ENCODE results near the gene GPAT2.
"Not testable (repeated sequence)": the region's sequence is repeated elsewhere in the genome, so short reads cannot be mapped to it uniquely, and the experiment has no call there.

Gene GPAT2

DNA sequence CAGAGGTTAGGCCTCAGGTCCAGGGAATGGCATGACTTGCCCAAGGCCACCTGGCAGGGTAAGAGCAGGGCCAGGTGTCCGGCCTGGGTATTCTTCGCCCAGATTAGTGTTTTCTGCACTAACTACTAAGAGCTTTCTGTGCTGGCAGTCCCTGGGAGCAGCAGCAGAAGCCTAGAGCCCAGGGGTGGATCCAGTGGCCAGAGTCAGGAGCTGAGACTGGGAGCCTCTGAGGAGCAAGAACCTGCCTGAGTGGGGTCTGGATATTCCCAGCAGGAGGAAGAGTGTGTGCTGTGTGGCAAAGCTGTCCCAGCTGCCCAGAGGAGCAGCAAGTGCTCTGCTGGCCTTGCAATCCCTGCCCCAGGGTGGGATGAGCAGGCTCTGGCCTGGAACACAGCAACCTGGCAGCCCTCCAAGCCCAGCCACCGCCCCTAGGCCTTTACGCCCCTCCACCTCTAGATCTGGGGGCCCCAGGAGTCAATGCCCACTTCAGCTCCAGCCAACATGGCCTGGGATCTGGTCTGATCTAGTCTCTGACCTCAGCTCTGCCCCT lies 30.7 kb upstream of the GPAT2 start:
- DNase-seq: no peak

DNA sequence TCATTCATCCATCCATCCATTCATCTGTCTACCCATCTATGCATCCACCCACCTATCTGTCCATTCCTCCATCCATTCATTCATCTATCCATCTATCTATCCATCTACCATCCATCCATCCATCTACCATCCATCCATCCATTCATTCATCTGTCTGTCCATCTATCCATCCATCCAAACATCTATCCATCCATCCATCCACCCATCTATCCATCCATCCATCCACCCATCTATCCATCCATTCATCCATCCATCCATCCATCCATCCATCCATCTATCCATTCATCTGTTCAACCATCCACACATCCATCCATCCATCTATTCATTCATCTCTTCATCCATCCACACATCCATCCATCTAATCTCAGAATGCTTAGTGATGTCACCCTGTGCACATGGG lies 30.0 kb upstream of the GPAT2 start:
- not testable (repeated sequence) for DNase-seq

DNA sequence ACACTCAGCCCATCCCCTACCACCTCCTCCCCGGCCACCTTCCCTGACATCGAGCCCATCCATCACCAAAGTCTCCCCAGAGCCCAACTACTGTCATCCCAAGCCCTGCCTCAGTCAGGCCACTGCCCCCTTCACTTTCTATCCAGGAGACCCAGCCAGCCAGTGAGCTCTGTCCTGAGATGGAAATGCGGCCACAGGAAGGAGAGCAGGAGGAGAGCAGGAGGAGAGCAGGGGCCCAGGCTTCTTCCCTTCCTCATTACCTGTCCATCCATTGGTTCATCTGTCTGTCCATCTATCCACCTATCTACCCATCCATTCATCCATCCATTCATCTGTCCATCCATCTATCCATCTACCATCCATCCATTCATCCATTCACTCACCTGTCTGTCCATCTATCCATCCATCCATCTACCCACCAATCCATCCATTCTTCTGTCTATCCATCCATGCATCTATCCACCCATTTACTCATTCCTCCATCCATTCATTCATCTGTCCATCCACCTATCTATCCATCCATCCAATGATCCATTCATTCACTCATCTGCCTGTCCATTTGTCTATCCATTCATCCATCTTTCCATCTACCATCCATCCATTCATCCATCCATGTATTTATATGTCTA lies 29.4 kb upstream of the GPAT2 start:
- DNase-seq: not testable (repeated sequence)

DNA sequence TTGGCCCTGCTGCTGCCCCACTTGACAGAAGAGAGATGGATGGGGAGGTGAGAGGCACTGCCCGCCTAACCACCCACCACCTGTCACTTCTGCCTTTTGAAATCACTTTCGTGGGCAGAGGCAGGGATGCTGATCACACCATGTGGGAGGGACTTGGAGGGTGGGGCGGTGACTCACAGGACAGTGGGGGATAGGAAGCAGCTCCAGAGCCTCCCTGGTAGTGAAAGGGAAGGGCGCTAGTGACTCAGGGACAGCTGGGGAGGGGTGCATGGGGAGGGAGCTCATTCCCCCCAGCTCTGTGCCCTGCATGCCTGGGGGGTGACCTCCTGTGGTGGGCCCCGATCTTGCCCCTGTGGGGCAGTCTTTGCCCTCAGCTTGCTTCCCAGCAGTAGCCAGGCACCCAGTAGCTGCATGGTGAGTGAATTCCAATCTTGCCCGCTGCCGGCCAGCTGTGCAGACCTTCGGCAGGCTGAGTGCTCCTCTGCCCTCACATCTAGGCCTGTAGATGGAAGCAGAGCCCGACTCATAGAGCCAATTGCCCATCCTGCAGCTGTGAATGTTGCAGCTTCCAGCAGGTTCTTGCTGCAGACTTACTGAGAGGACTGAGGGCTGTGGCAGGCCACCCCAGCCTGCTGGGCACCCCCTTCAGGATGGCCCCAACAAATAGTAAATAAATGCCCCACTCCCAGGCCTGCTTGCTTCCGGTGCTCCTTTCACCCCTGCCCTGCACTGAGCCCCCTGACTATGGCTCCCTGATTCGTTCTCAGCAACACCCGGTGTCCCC lies 28.6 kb upstream of the GPAT2 start:
- peak; percentile 15 to 19 for DNase-seq

DNA sequence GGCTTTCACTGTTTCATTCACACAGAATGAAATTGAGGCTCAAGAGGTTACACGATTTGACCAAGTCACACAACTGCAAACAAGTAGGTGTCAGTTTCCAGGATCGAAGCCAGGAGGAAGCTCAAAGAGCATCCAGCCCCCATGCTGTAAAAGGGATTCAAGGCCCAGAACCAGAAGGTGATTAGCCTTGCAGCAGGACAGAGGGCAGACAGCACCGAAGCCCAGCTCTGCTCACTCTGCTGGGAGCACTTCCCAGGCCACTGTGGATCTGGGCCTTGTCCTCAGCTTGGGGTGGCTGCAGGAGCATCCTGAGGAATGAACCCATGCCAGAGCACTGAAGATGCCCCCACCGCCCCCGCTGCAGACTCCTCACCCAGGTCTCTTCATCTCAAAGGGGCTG lies 27.8 kb upstream of the GPAT2 start:
- DNase-seq: not testable (repeated sequence)

DNA sequence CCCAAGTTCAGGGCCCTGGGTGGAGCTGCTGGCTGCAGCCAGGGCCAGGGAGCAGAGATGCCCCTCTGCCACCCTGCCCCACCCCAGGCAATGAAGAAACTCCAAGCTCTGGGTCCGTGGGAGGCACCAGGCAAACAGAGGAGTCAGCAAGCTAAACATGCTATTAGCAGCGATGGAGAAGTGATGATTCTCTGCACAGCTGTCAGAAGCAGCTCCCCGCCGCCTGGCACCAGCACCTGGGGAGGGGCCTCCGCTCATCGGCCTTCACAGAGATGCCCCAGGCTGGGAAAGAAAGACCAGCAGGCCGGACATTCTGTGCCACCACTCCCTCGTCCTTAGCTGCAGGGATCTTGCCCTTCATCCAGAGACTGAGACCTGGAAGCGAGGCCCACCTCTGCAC lies 27.2 kb upstream of the GPAT2 start:
- DNase-seq: not testable (repeated sequence)

DNA sequence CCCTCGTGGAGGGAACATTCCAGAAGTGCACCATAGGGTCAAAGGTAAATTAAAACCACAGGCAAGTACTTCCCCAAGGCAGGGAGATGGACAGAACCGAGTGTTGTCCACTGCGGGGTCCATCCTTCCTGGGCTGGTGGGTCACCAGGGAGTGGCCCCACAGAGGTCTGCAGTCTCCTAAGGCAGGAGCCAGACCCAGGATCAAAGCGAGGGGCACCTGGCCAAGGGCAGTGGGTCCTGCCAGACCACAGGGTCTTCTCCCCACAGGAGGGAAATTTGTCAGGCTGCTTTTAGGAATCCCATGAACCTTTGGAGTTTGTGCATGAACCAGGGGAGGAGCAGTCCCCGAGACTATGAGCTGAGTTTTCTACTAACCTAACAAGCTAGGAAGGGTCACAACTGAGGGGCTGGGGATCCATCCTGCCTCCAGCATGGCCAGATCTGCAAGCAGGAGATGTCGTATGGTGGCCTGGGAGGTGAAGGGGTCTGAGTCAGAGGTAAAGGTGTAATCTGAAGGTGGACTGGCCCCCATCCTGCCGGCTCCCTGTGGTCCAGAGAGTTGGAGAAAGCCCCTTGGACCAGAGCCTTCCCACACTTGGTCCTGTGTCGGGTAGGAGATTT lies 26.6 kb upstream of the GPAT2 start:
- not testable (repeated sequence) for DNase-seq

DNA sequence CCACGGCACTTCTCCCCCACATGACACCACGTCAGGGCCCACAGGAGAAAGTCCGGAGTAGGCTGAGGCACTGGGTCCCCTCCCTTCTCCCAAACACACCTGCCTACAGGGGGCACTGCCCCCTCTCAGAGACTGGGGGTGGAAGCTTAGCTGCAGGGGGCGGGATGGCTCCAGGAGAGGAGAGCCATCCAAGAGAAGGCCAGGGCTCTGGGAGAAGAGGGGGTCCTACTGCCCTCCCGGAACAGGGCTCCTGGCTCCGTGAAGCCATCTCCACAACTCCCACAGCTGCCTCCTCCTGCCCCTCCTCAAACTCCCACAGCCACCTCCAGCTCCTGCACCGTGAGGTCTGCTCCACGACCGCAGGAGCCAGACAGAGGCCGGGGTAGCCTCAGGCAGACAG lies 25.6 kb upstream of the GPAT2 start:
- DNase-seq: not testable (repeated sequence)

DNA sequence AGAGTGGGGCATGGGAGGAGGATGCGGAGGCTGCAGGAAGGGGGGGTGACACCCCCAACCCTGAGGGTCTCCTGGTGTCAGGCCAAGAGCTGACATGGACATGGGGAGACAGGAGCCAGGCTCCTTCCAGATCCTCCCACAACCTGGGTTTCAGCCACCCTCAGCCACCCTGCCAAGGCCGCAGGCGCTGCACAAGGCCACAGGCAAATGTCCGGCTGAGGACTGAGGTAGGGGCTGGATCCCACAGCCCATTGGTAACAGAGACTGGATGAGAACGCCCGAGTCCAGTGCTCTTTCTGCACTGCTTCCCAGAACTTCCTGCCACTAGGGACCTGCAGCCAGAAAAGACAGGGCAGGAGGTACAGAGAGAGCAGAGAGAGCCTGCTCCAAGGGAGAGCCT lies 24.7 kb upstream of the GPAT2 start:
- DNase-seq: not testable (repeated sequence)

DNA sequence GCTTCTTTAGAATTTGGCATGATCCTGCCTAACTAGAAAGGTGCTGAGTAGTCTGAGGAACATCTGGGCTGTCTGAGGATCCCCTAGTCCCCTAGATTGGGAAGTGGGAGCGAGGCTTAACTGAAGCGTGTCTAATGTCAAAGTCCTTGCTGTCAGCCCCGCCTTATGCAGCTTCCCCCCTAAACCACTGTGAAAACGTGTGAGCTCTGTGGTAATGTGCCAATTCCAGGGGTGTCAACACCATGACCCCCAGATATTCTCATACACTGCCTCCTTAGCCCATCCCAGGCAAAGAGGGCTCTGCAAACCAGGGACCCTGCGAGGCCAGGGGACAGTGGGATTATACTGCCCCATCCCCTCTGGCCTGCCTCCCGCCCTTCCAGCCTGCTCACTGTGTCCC lies 21.1 kb upstream of the GPAT2 start:
- DNase-seq: not testable (repeated sequence)

DNA sequence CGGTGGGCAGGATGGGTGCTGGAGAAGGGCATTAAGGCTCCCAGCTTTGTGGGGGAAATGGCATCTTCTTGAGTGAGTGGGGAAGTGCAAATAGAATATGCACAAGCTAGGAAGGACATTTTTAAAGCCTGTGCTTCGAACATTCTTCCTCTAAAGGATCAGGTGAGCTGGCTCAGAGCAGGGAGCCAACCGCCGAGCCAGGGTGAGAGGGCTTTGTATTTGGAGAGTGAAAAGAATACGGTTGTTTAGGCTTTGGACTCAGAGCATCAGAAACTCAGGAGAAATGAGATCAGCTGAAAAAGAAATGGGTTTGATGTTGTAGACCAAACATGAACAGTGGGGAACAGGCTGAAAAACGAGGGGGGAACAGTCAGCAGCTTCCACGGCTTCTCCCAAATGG lies 19.8 kb upstream of the GPAT2 start:
- DNase-seq: not testable (repeated sequence)

DNA sequence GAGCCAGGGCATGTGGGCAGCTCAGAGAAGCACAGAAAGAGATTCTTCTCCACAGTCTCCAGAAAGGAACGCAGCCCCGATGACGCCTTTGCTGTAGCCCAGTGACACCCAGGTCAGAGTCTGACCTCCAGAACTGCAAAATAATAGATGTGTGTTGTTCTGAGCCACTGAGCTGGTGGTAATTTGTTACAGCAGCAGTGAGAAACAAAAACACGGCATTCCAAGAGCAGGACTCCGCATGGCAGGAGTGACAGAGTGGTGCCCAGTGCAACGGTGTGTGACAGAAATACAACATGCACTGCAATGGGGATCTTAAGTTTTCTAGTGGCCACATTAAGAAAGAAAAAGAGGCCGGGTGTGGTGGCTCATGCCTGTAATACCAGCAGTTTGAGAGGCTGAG lies 18.7 kb upstream of the GPAT2 start:
- DNase-seq: not testable (repeated sequence)

DNA sequence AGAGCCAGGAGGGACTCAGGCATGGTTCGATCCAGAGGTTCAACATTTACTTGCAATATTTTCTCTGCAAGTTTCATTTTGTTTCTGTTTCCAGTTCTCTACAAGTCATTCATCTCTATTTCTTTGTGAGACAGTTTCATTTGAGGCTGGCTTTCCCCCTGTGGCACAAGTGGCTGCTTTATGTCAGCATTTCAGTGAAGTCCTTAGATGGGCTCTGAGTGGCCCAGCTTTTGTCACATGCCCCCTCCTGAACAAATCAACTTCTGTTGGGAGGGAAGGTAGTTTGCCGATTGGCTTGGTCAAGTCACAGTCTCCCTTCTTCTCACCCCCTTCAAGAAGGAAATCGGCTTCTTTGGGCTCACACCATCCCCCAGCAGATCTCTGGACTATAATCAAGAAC lies 17.9 kb upstream of the GPAT2 start:
- not testable (repeated sequence) for DNase-seq

DNA sequence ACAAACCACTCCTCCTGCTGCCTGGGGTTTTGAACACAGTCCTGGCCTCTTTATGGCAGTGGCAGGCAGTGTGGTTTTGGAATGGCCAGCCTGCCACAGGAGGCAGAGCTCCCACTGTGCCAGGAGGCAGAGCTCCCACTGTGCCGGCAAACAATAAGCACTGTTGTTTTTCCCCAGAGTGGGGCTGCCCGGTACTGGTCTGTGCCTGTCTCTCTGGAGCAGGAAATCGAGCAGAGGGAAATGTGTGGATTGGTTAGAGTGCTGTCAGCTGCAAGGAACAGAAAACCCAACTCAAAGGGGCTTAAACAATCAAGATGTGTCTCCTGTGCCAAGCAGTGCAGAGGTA lies 15.2 kb upstream of the GPAT2 start:
- DNase-seq: not testable (repeated sequence)

DNA sequence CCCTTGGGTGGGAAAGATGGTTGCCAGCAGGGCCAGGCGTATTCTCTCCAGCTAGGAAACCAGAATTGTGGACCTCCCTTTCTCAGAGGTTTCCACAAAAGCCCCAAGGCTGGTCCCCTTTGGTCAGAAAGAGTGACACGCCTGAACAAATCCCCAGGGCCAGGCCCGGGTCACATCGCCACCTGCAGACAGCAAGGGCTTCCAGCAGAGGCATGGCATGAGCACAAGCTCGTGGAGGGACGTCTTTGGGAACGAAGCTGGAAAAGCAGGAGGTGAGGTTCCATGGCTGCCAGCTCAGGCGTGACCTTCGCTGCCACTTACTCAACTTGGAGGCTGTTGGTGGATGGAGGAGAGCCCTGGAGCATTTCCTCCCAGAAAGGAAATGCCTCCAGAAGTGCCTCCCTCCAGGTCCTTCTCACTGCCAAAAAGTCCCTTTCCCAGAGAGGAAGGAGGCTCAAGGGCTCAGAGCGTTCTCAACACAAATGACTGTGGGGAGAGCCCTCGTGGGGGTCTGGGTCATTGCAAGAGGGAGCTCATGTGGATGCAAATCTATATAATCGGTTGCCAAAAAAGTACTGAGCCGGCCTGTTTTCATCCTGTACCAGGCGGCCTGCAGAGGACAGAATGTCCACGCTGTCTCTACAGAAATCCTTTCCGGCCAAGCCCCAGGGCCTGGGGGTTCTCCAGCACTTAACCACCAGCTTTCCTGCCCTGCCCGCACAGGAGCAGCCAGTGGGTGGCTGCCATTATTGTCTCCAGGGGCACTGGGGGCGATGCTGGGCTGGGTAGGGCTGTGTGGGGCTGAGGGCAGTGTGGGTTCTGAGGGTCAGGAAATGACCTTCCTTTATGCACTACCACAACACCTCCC lies 14.6 kb upstream of the GPAT2 start:
- not testable (repeated sequence) for DNase-seq

DNA sequence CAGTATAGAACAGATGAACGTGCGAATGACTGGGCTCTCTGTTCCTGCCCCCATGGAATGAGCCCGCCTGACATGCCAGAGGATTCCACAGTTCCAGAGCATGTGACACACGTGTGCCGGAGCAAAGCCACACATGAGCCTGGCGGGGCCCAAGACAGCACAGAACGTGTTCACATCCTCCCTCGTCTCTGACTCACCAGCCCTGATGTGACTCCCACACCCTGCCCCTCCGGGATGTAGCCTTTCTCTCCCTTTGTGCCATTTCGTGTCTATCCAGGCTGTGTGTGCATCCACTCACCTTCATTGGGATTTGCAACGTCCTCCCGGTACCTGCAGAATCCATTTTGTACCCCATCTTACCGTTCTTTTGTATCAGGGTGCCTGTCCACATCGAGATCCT lies 838 bp upstream of the GPAT2 start:
- DNase-seq: not testable (repeated sequence)

DNA sequence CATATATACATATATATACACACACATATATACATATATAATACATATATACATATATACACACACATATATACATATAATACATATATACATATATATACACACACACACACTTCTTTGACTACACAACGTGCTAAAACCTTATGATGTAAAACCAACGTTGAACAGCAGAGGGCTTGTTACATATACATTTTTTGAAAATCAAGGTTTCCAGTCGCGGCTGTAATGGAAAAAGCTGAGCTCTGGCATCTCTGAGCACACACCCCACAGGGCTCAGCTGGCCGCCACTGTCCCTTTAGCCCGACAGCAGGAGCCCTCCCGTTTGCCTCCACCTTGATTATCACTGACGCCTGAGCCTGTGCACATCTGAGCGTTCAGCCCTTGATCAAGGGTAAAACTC lies 719 bp downstream of the GPAT2 start:
- DNase-seq: not testable (repeated sequence)

DNA sequence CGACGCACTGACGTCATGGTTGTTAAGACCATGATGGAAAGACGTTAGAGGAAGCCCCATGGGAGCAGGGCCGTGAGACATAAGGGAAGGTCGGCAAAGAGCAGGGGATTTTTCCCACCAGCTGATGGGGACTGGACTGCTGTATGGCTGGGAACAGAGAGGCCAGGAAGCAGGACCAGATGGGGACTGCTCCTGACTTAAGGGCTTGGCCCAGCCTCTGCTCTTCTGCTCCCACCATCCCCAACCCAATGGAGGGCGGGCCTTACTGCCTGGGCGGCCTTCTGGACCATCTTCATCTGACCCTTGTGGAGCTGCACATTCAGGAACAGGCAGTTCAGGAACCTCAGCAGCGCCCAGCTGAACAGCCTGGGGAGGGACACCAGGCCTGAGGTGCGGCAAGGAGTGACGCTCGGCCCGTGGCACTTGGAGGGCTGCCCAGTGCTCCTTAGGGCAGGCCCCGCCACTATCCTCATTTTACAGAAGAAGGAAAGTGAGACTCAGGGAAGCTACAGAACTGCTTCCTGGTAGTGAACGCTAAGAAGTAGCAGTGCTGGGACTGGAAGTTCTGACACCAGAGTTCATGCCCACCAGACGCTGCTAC lies 6.9 kb downstream of the GPAT2 start:
- DNase-seq: not testable (repeated sequence)

DNA sequence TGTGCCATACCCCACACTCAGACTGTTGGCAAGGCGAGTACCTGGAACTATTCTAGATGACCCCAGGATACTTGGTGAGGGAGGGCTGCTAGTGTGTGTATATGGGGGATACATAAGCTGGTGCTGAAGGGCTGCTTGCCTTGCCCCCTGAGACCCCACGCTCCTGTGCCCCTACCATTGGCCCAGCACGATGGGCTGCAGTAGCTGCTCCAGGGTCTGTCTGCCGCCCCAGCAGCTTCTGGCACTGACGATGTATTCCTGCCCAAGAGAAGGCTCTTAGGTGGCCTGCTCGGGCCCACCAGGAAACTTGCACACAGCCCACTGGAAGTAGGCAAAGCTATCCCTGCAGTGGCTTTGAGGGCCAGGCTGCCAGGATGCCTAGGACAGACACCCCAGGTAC lies 9.0 kb downstream of the GPAT2 start:
- not testable (repeated sequence) for DNase-seq

DNA sequence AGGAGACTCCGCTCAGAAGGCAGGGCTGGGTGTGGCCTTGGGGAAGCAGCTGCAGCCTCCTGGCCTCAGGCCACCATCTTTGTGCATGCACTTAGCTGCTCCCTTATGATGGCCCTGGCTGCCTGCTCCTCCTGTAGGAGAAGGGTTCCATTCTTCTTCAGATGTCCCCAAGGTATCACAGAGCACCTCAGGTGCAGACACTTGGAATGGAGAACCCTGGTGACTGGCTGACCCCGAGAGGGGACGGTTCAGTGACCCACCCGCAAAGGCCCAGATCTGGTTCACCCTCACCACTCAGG lies 9.6 kb downstream of the GPAT2 start:
- DNase-seq: no peak

DNA sequence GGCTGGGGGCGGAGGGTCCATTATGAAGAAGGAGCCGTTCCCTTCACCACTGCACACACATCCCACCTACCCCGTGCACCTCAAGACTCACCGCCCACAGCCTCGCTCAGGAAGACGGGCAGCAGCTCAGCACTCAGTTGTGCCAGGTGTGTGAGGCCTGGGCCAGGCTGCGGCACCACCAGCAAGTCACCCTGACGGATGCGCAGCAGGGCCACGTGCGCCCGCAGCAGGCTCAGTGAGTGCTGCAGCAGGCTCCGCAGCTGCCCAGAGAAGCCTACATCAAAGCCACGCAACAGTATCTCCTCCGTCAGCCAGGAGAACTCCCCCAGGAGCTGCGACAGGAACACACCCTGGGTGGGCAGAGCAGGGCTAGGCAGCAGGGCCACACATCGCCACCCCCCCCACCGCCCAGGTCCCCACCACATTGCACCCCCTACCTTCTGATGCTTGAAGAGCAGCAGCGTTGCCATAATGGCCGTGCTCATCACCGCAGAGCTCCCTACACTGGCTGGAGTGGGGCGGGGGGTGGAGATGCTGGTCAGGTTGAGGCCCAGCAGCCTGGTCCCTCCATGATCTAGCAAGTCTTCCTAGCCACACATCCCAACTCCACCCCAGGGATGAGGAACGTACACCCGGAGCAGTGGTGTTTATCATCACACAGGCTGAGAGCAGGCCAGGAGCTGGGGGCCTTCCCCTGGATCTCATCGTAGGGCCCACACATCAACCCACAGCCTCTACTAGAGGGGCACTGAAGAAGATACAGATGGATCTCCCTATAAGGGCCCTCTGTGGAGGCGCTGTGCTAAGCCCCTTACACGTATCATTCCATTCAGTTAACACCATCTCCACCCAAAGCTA lies 10.2 kb downstream of the GPAT2 start:
- no peak for DNase-seq

DNA sequence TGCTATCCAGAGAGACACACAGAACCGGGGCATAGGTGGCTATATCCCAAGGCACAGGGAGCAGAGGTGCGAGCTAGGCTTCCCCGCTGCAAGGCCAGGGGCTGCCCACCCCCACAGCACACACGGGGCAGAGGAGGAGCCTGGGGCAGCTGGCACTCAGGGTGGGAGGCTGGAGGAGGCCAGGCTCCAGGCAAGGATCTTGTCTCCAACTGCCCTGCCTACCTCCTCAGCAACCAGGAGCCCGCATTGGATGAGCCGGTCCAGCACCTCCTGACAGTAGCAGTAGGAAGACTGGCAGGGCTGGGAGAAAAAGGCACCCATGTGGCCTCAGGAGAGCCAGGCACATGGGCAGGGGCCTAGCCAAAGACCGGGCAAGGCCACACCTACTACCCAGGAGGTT lies 11.0 kb downstream of the GPAT2 start:
- DNase-seq: not testable (repeated sequence)
